GM23338 (cell line): Measurements from ENCODE around the gene HOXC9. TPM values are rescaled to one million over a fixed set of nuclear protein-coding genes. Genes with fewer than 3 reads are reported as not detected.

Source experiments
- ATAC-seq: fragments of 200-7000 bp; cut with Tn5 transposase; 3 replicates; pipeline ENCODE4 v1.9.1; 2020
- DNase-seq: peaks from one replicate; pipeline ENCODE4 v3.0.0-alpha.2; 2015; ENCODE audit warnings: low spot score
- H2AFZ ChIP-seq: fragments of 200-600 bp; sonication (generic); 2 replicates; pipeline ENCODE4 v1.8.0; 2016; ENCODE audit warnings: antibody characterized with exemption, mild to moderate bottlenecking, moderate library complexity
- H3F3A ChIP-seq: fragments of 200-600 bp; sonication (generic); replicated peaks from 2 replicates; pipeline ENCODE4 v1.8.0; 2017; ENCODE audit warnings: antibody characterized with exemption, mixed run types, low read depth
- H3K27ac ChIP-seq: fragments of 200-600 bp; sonication (generic); 2 replicates; pipeline ENCODE4 v1.6.1; 2016; ENCODE audit warnings: low read depth
- H3K27me3 ChIP-seq: fragments of 200-600 bp; sonication (generic); 2 replicates; pipeline ENCODE4 v1.8.0; 2016; ENCODE audit warnings: mild to moderate bottlenecking, mixed run types, moderate library complexity; ENCODE audit not compliant: insufficient read depth
- H3K36me3 ChIP-seq: fragments of 200-600 bp; sonication (generic); 2 replicates; pipeline ENCODE4 v1.8.0; 2016; ENCODE audit warnings: mild to moderate bottlenecking; ENCODE audit not compliant: insufficient read depth
- H3K4me1 ChIP-seq: fragments of 200-600 bp; sonication (generic); 2 replicates; pipeline ENCODE4 v1.8.0; 2016; ENCODE audit warnings: mild to moderate bottlenecking, moderate library complexity; ENCODE audit not compliant: insufficient read depth
- H3K4me2 ChIP-seq: fragments of 200-600 bp; sonication (generic); 2 replicates; pipeline ENCODE4 v1.7.1; 2017; ENCODE audit warnings: mixed run types
- H3K4me3 ChIP-seq: fragments of 200-600 bp; sonication (generic); 2 replicates; pipeline ENCODE4 v1.6.1; 2016; ENCODE audit warnings: mixed run types
- H3K79me2 ChIP-seq: fragments of 200-600 bp; sonication (generic); replicated peaks from 2 replicates; pipeline ENCODE4 v1.8.0; 2017; ENCODE audit warnings: mild to moderate bottlenecking; ENCODE audit not compliant: insufficient read depth
- H3K9me2 ChIP-seq: fragments of 200-600 bp; sonication (generic); 2 replicates; pipeline ENCODE4 v1.8.0; 2017; ENCODE audit not compliant: insufficient read depth
- H4K20me1 ChIP-seq: fragments of 200-600 bp; sonication (generic); replicated peaks from 2 replicates; pipeline ENCODE4 v1.8.0; 2017; ENCODE audit warnings: mild to moderate bottlenecking; ENCODE audit not compliant: insufficient read depth
- H3K27ac Mint-ChIP-seq: 2 replicates; pipeline ENCODE4 v1.8.0; 2020; ENCODE audit warnings: inconsistent platforms, mild to moderate bottlenecking, moderate library complexity, mixed read lengths
- H3K27me3 Mint-ChIP-seq: 3 replicates; pipeline ENCODE4 v1.8.0; 2022; ENCODE audit warnings: low read depth, mild to moderate bottlenecking, moderate library complexity, mixed read lengths, inconsistent platforms; ENCODE audit not compliant: insufficient read depth, poor library complexity
- H3K36me3 Mint-ChIP-seq: 3 replicates; pipeline ENCODE4 v1.8.0; 2021; ENCODE audit warnings: low read depth, mild to moderate bottlenecking, inconsistent platforms, moderate library complexity, mixed read lengths
- H3K4me1 Mint-ChIP-seq: 3 replicates; pipeline ENCODE4 v1.8.0; 2020; ENCODE audit warnings: mild to moderate bottlenecking, inconsistent platforms, mixed read lengths
- H3K4me3 Mint-ChIP-seq: 3 replicates; pipeline ENCODE4 v1.8.0; 2021; ENCODE audit warnings: moderate library complexity, mild to moderate bottlenecking, inconsistent platforms, mixed read lengths
- H3K9me3 Mint-ChIP-seq: 3 replicates; pipeline ENCODE4 v1.8.0; 2020; ENCODE audit warnings: moderate library complexity, mild to moderate bottlenecking, inconsistent platforms, mixed read lengths
- CREB1 ChIP-seq: fragments of 250-450 bp; sonication (Bioruptor Pico); IDR thresholded peaks from 2 replicates; pipeline ENCODE4 v1.5.0; 2020; ENCODE audit warnings: low read depth, mild to moderate bottlenecking, moderate library complexity
- EZH2 ChIP-seq: fragments of 200-600 bp; sonication (generic); IDR thresholded peaks from one replicate; pipeline ENCODE4 v1.8.0; 2017; ENCODE audit warnings: antibody characterized with exemption, mild to moderate bottlenecking, low read depth; ENCODE audit not compliant: unreplicated experiment
- ZNF114 ChIP-seq: fragments of 250-450 bp; sonication (Bioruptor Pico); IDR thresholded peaks from 2 replicates; pipeline ENCODE4 v1.5.0; 2020; ENCODE audit warnings: mild to moderate bottlenecking, moderate library complexity
- polyA plus RNA-seq: library from polyadenylated mRNA; unstranded; fragments of >200 nt; fragmentation: Nextera tagmentation; extraction: Ambion mirVana; gene quantifications from 2 replicates; pipeline ENCODE4 v1.2.1, GENCODE V29; 2016
- total RNA-seq: library from RNA; depleted of rRNA; stranded (reverse); fragments of >200 nt; shearing (Covaris generic); gene quantifications from 2 replicates; pipeline ENCODE4 v1.2.3, GENCODE V29; 2014

The HOXC9 gene
- total and polyA plus RNA-seq, 2 experiments from 2014 or later, result not detected

- Histone ChIP-seq H3F3A (peaks cover 27% of the 10 kb centered on the region; the same call in 1 of the 2 replicates), H4K20me1 (peaks cover 43% of the 10 kb centered on the region), H3K27ac (no peak overlapping the region), H3K79me2 (no peaks in the 10 kb centered on the region), H3K9me2 (no peaks in the 10 kb centered on the region), H3K4me2 (no peak overlapping the region), H3K36me3 (no peaks in the 10 kb centered on the region), H2AFZ (no peak overlapping the region), H3K4me3 (no peak overlapping the region), H3K27me3 (peaks cover 100% of the 10 kb centered on the region), H3K4me1 (peaks cover 21% of the 10 kb centered on the region; the same call in 1 of the 2 replicates)
- Mint-ChIP-seq H3K27me3 (peaks cover 97% of the 10 kb centered on the region), H3K9me3 (peaks cover 10% of the 10 kb centered on the region), H3K4me3 (no peak overlapping the region), H3K27ac (no peak overlapping the region), H3K4me1 (peaks cover 15% of the 10 kb centered on the region), H3K36me3 (no peaks in the 10 kb centered on the region; the same call in 2 of the 3 replicates)
- TF ChIP-seq ZNF114 (CRISPR knock-in tag) (no peak), EZH2 (peak; percentile 60)
- ATAC-seq, result no peak
- peak; percentile 4 for DNase-seq
These were observed 35.8 kb downstream of the HOXC9 start for GRCh38 chr12:54035568-54036264.

- Histone ChIP-seq H3K4me2 (no peak overlapping the region), H4K20me1 (peaks cover 43% of the 10 kb centered on the region), H3K9me2 (no peaks in the 10 kb centered on the region), H3K4me1 (peaks cover 21% of the 10 kb centered on the region; the same call in 1 of the 2 replicates), H3K79me2 (no peaks in the 10 kb centered on the region), H3K4me3 (no peak overlapping the region), H3K27ac (no peak overlapping the region), H3F3A (peaks cover 21% of the 10 kb centered on the region; the same call in 1 of the 2 replicates), H2AFZ (no peak overlapping the region), H3K27me3 (peaks cover 100% of the 10 kb centered on the region), H3K36me3 (no peaks in the 10 kb centered on the region)
- no peak overlapping the region for H3K4me3 Mint-ChIP-seq
- ATAC-seq (peak; percentile 3; the same call in 2 of the 3 replicates), DNase-seq (peak; percentile 38)
- H3K27me3 Mint-ChIP-seq, result peaks cover 97% of the 10 kb centered on the region
- no peaks in the 10 kb centered on the region; the same call in 2 of the 3 replicates for H3K36me3 Mint-ChIP-seq
- H3K4me1 Mint-ChIP-seq, result peaks cover 15% of the 10 kb centered on the region
- no peak overlapping the region for H3K27ac Mint-ChIP-seq
- no peak for TF ChIP-seq ZNF114 (CRISPR knock-in tag)
- peak; percentile 78 for TF ChIP-seq EZH2
- H3K9me3 Mint-ChIP-seq, result peaks cover 7% of the 10 kb centered on the region; the same call in 2 of the 3 replicates
These were observed 36.8 kb downstream of the HOXC9 start for GRCh38 chr12:54036620-54037359.

GRCh38 chr12:54037360-54038283, 37.7 kb downstream of the HOXC9 start:
- TF ChIP-seq CREB1 (CRISPR knock-in tag), result no peak
- peak; percentile 75 for TF ChIP-seq EZH2
- H3F3A ChIP-seq, result peaks cover 19% of the 10 kb centered on the region; the same call in 1 of the 2 replicates
- no peaks in the 10 kb centered on the region for H3K9me2 ChIP-seq
- no peak overlapping the region for H2AFZ ChIP-seq
- H3K79me2 ChIP-seq, result no peaks in the 10 kb centered on the region
- ATAC-seq (no peak), DNase-seq (peak; percentile 1)
- no peak overlapping the region for H3K27ac Mint-ChIP-seq
- peaks cover 7% of the 10 kb centered on the region; the same call in 2 of the 3 replicates for H3K9me3 Mint-ChIP-seq
- H3K4me1 ChIP-seq, result peaks cover 21% of the 10 kb centered on the region; the same call in 1 of the 2 replicates
- no peak overlapping the region; the same call in 2 of the 3 replicates for H3K4me3 Mint-ChIP-seq
- no peak overlapping the region for H3K27ac ChIP-seq
- H3K4me1 Mint-ChIP-seq, result peaks cover 15% of the 10 kb centered on the region
- H3K36me3 Mint-ChIP-seq, result no peaks in the 10 kb centered on the region; the same call in 2 of the 3 replicates
- H3K4me3 ChIP-seq, result no peak overlapping the region
- peaks cover 97% of the 10 kb centered on the region for H3K27me3 Mint-ChIP-seq
- peaks cover 100% of the 10 kb centered on the region for H3K27me3 ChIP-seq
- peaks cover 41% of the 10 kb centered on the region for H4K20me1 ChIP-seq
- H3K36me3 ChIP-seq, result no peaks in the 10 kb centered on the region
- no peak overlapping the region for H3K4me2 ChIP-seq
